Mammary epithelial cell (primary cell): Measurements from ENCODE around the gene IL34.

ENCODE experiments used
- EZH2 ChIP-seq: IDR thresholded peaks from 2 replicates; pipeline ENCODE4 v1.6.1; 2012; ENCODE audit warnings: low read length, inconsistent platforms, borderline replicate concordance
- TF ChIP-seq, protein P1 (sequence below), 2 donors: IDR thresholded peaks in 1 of 2; conservative IDR thresholded peaks in 1 of 2; 2 replicates each; pipeline ENCODE4 v1.5.1; 2011 to 2012; ENCODE audit warnings: inconsistent platforms in 2 of 2, low read length in 2 of 2, mild to moderate bottlenecking in 2 of 2, control low read depth in 1 of 2, low read depth in 1 of 2; ENCODE audit not compliant: insufficient read depth in 1 of 2; ENCODE audit errors: extremely low read depth in 1 of 2

DNA sequence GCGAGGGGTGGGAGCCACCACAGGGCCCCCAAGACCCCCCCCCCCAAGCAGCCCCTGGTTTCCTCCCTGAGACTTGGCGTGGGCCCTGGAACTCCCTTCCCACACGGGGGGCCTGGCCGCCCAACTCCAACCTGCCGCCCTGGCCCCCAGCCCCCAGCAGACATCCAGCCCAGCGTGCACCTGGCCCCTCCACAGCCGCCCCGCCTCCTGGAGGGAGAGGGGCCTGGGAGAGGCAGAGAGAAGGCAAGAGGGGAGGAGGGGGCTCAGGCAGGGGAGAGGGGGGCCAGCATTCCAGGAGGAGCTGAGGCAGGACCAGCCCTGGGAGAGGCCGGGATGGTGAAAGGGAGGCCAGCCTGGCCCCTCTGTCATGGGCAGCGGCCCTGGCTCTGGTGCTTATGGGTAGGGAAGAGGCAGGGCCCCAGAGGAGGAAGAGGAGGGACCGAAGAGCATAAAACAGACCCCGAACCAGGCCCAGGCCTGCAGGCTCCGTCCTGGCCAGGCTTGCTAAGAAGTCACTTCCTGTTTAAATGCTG is 16.7 kb downstream of the IL34 start:
- TF ChIP-seq, protein P1, sequence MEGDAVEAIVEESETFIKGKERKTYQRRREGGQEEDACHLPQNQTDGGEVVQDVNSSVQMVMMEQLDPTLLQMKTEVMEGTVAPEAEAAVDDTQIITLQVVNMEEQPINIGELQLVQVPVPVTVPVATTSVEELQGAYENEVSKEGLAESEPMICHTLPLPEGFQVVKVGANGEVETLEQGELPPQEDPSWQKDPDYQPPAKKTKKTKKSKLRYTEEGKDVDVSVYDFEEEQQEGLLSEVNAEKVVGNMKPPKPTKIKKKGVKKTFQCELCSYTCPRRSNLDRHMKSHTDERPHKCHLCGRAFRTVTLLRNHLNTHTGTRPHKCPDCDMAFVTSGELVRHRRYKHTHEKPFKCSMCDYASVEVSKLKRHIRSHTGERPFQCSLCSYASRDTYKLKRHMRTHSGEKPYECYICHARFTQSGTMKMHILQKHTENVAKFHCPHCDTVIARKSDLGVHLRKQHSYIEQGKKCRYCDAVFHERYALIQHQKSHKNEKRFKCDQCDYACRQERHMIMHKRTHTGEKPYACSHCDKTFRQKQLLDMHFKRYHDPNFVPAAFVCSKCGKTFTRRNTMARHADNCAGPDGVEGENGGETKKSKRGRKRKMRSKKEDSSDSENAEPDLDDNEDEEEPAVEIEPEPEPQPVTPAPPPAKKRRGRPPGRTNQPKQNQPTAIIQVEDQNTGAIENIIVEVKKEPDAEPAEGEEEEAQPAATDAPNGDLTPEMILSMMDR (conservative IDR thresholded peaks at IDR 0.05 in 1 of 2, IDR thresholded peaks at IDR 0.05 in 1 of 2; ENCODE audit: extremely low read depth in 1 of 2, insufficient read depth in 1 of 2, low read depth in 1 of 2, low read length in 2 of 2) = no peak
- no peak for TF ChIP-seq EZH2
